Muscle layer of colon (tissue), 2 donors: ENCODE results near the gene CCDC57.

Source experiments
- H3K27ac ChIP-seq: one replicate; pipeline ENCODE4 v1.7.0; 2013; ENCODE audit warnings: low read depth, mild to moderate bottlenecking, low read length, moderate library complexity
- H3K27me3 ChIP-seq, 2 donors: one replicate each; pipeline ENCODE4 v1.7.0; 2013; ENCODE audit warnings: low read length in 2 of 2, mild to moderate bottlenecking in 2 of 2; ENCODE audit not compliant: insufficient read depth in 2 of 2, control insufficient read depth in 1 of 2
- H3K36me3 ChIP-seq: one replicate; pipeline ENCODE4 v1.7.0; 2013; ENCODE audit warnings: mild to moderate bottlenecking, low read length; ENCODE audit not compliant: insufficient read depth
- H3K4me1 ChIP-seq: one replicate; pipeline ENCODE4 v1.7.0; 2013; ENCODE audit warnings: mild to moderate bottlenecking, low read length; ENCODE audit not compliant: insufficient read depth
- H3K4me3 ChIP-seq, 2 donors: one replicate each; pipeline ENCODE4 v1.7.0; 2013; ENCODE audit warnings: low read length in 2 of 2, low read depth in 1 of 2, mild to moderate bottlenecking in 1 of 2, moderate library complexity in 1 of 2
- H3K9ac ChIP-seq: one replicate; pipeline ENCODE4 v1.7.0; 2013; ENCODE audit warnings: low read length
- H3K9me3 ChIP-seq: one replicate; pipeline ENCODE4 v1.7.0; 2013; ENCODE audit warnings: mild to moderate bottlenecking, low read length
- donor health status: abdominal sarcoma.
- donor health status: Adenocarcinoma of cecum.

CCDC57 gene

DNA sequence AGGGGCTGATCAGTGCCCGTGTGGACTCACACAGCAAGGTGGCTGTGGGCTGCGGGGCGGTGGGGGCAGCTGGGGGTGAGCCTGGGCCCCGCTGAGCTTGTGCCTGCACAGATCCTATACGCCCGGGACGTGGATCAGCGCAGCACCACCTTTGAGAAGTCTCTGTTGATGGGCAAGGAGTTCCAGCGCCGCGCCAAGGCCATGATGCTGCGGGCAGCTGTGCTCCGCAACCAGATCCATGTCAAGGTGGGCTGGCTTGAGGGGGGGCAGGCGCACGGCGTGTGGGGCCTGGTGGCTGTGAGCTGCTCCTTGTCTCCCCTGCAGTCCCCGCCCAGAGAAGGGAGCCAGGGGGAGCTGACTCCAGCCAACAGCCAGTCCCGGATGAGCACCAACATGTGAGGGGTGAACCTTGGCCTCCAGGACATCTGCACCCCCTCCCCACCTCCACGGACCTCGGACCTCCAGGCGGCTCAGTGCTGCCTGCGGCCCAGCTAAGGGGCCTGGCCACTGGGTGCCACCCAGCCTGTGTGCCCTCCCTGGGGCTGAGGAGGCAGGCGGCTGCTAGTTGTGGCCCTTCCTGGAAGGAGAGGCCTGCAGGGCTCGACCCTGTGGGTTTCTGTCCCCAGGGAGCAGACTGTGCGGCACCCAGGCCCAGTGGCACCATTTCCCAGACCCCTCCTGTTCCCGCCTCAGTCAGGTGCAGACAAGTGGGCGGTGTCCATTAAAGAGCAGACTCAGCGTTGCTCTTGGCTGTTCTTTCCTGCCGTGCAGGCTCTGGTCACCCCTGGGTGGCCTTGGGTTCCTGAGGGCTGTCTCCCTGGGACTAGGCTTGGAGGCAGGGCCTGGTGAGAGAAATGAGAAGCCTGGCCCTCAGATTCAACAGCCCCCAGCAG lies 155.7 kb downstream of the CCDC57 start:
- H3K9me3 ChIP-seq = no peaks in the 10 kb centered on the region
- no peak overlapping the region for H3K4me3 ChIP-seq
- no peak overlapping the region for H3K9ac ChIP-seq
- no peak overlapping the region for H3K27ac ChIP-seq
- H3K36me3 ChIP-seq = peaks cover 39% of the 10 kb centered on the region
- peaks cover 17% of the 10 kb centered on the region for H3K4me1 ChIP-seq
- no peaks in the 10 kb centered on the region for H3K27me3 ChIP-seq

DNA sequence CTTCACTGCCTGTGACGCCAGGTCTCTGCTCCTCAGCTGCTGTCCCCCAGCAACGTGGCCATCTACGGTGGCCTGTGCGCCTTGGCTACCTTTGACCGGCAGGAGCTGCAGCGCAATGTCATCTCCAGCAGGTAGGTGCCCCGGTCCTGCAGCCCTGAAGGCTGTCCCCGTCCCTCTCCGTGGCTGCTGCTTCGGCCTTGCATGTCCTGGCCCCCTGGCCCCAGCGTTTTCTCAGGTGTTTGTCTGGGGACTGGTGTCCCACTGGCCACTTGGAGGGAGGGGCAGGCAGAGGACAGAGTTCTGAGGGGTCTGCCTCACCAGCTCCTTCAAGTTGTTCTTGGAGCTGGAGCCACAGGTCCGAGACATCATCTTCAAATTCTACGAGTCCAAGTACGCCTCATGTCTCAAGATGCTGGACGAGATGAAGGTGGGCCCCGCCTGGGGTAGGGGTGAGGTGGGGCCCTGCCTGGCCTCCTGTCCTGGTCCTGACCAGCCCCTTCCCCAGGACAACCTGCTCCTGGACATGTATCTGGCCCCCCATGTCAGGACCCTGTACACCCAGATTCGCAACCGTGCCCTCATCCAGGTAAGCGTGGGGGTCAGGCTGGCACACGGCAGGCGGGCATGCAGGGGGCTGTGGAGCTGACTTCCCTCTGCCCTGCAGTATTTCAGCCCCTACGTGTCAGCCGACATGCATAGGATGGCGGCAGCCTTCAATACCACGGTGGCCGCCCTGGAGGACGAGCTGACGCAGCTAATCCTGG lies 156.5 kb downstream of the CCDC57 start:
- Histone ChIP-seq H3K27me3 (no peaks in the 10 kb centered on the region), H3K4me3 (no peak overlapping the region), H3K9me3 (no peaks in the 10 kb centered on the region), H3K4me1 (peaks cover 17% of the 10 kb centered on the region), H3K27ac (no peak overlapping the region), H3K36me3 (peaks cover 35% of the 10 kb centered on the region), H3K9ac (no peak overlapping the region)

- Histone ChIP-seq H3K27ac (no peak overlapping the region), H3K36me3 (peaks cover 26% of the 10 kb centered on the region), H3K4me1 (peaks cover 24% of the 10 kb centered on the region)
Observed at GRCh38 chr17:82055023-82055964, 157.3 kb downstream of the CCDC57 start.

GRCh38 chr17:82054351-82055022 lies 158.2 kb downstream of the CCDC57 start:
- Histone ChIP-seq H3K27ac (no peak overlapping the region), H3K27me3 (no peaks in the 10 kb centered on the region), H3K36me3 (peaks cover 22% of the 10 kb centered on the region)

More at GRCh38 chr17:82055023-82055964, 157.3 kb downstream of the CCDC57 start:
- H3K9ac ChIP-seq = no peak overlapping the region
- no peak overlapping the region for H3K4me3 ChIP-seq
- no peaks in the 10 kb centered on the region for H3K9me3 ChIP-seq
- no peaks in the 10 kb centered on the region for H3K27me3 ChIP-seq

GRCh38 chr17:82053556-82054263 lies 158.9 kb downstream of the CCDC57 start:
- Histone ChIP-seq H3K4me1 (peaks cover 26% of the 10 kb centered on the region), H3K27ac (no peak overlapping the region), H3K9me3 (no peaks in the 10 kb centered on the region), H3K9ac (no peak overlapping the region), H3K4me3 (no peak overlapping the region), H3K27me3 (no peaks in the 10 kb centered on the region), H3K36me3 (peaks cover 22% of the 10 kb centered on the region)

More at GRCh38 chr17:82054351-82055022, 158.2 kb downstream of the CCDC57 start:
- Histone ChIP-seq H3K9me3 (no peaks in the 10 kb centered on the region), H3K4me3 (no peak overlapping the region), H3K4me1 (peaks cover 26% of the 10 kb centered on the region), H3K9ac (no peak overlapping the region)

DNA sequence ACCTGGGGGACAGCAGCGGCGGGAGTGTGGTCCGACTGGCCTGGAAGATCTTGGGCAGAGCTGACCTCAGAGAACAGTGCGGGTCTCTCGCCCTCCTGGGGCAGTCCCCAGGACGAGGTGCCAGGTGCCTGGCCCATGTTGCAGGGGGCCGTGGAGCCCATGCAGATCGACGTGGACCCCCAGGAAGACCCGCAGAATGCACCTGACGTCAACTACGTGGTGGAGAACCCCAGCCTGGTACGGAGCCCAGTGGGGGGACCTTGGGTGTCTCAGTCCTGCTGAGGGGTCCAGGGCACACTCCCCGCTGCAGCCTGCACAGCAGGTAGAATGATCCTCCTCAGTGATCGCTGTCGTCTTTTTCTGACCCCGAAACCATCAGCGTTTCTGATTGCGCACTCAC lies 159.5 kb downstream of the CCDC57 start:
- Histone ChIP-seq H3K4me1 (peaks cover 26% of the 10 kb centered on the region), H3K36me3 (peaks cover 28% of the 10 kb centered on the region), H3K9ac (no peak overlapping the region), H3K27me3 (no peaks in the 10 kb centered on the region), H3K27ac (no peak overlapping the region), H3K4me3 (peak overlapping the region; percentile 75 to 88), H3K9me3 (no peaks in the 10 kb centered on the region)

GRCh38 chr17:82052638-82053059 lies 160.0 kb downstream of the CCDC57 start:
- Histone ChIP-seq H3K4me1 (peaks cover 26% of the 10 kb centered on the region), H3K27ac (no peak overlapping the region), H3K9me3 (no peaks in the 10 kb centered on the region), H3K27me3 (no peaks in the 10 kb centered on the region), H3K4me3 (peak overlapping the region; percentile 75 to 88), H3K9ac (peak overlapping the region; percentile 14), H3K36me3 (peaks cover 27% of the 10 kb centered on the region)

- H3K27ac ChIP-seq = peak within 1 kb of the TSS; percentile 32
- peak within 1 kb of the TSS; percentile 44 for H3K9ac ChIP-seq
- H3K4me1 ChIP-seq = peaks cover 26% of the 10 kb centered on the region
- no peaks in the 10 kb centered on the region for H3K27me3 ChIP-seq
- H3K4me3 ChIP-seq = peak within 1 kb of the TSS; percentile 75 to 88
- H3K36me3 ChIP-seq = peaks cover 26% of the 10 kb centered on the region
- no peaks in the 10 kb centered on the region for H3K9me3 ChIP-seq
Observed at GRCh38 chr17:82051776-82052637, 160.6 kb downstream of the CCDC57 start, which contains the start of the genes GPS1 and RFNG. TSS of gene GPS1 (plus strand) at chr17:82051898. CDS start at chr17:82051932, 34 bp downstream. TSS of gene RFNG (minus strand) at chr17:82051811. CDS start at chr17:82051766, 45 bp downstream.
